Measurements from ENCODE around the gene GJA10.

Gene GJA10

GRCh38 chr6:89930789-89931188, 36.5 kb downstream of the GJA10 start:
- H3K27me3 Mint-ChIP-seq, result no peaks in the 10 kb centered on the region
- H3K36me3 Mint-ChIP-seq, result peaks cover 26% of the 10 kb centered on the region
- peak overlapping the region; percentile 73 for H3K27ac Mint-ChIP-seq
- H3K4me3 Mint-ChIP-seq, result no peak overlapping the region
- peaks cover 59% of the 10 kb centered on the region for H3K4me1 Mint-ChIP-seq (ENCODE audit: low read depth)
- H3K9me3 Mint-ChIP-seq (ENCODE audit: low read depth), result no peaks in the 10 kb centered on the region

- H3K4me1 Mint-ChIP-seq (ENCODE audit: low read depth), result peaks cover 44% of the 10 kb centered on the region
- H3K36me3 Mint-ChIP-seq, result peaks cover 28% of the 10 kb centered on the region
- peak overlapping the region; percentile 66 for H3K27ac Mint-ChIP-seq
- no peaks in the 10 kb centered on the region for H3K9me3 Mint-ChIP-seq (ENCODE audit: low read depth)
- no peaks in the 10 kb centered on the region for H3K27me3 Mint-ChIP-seq
- no peak overlapping the region for H3K4me3 Mint-ChIP-seq
Observed at GRCh38 chr6:89932245-89932802, 38.1 kb downstream of the GJA10 start.

- no peaks in the 10 kb centered on the region for H3K27me3 Mint-ChIP-seq
- H3K36me3 Mint-ChIP-seq, result peaks cover 19% of the 10 kb centered on the region
- H3K4me3 Mint-ChIP-seq, result no peak overlapping the region
- H3K9me3 Mint-ChIP-seq (ENCODE audit: low read depth), result no peaks in the 10 kb centered on the region
- peak overlapping the region; percentile 58 for H3K27ac Mint-ChIP-seq
- H3K4me1 Mint-ChIP-seq (ENCODE audit: low read depth), result peaks cover 27% of the 10 kb centered on the region
Observed at GRCh38 chr6:89934685-89935366, 40.6 kb downstream of the GJA10 start.

- H3K4me1 Mint-ChIP-seq (ENCODE audit: low read depth), result peaks cover 28% of the 10 kb centered on the region
- H3K9me3 Mint-ChIP-seq (ENCODE audit: low read depth), result no peaks in the 10 kb centered on the region
- H3K27ac Mint-ChIP-seq, result peak overlapping the region; percentile 73
- H3K36me3 Mint-ChIP-seq, result peaks cover 19% of the 10 kb centered on the region
- H3K27me3 Mint-ChIP-seq, result no peaks in the 10 kb centered on the region
- no peak overlapping the region for H3K4me3 Mint-ChIP-seq
Observed at GRCh38 chr6:89936177-89936576, 41.9 kb downstream of the GJA10 start.

GRCh38 chr6:89938014-89938413, 43.7 kb downstream of the GJA10 start:
- no peaks in the 10 kb centered on the region for H3K9me3 Mint-ChIP-seq (ENCODE audit: low read depth)
- peaks cover 19% of the 10 kb centered on the region for H3K36me3 Mint-ChIP-seq
- H3K27me3 Mint-ChIP-seq, result no peaks in the 10 kb centered on the region
- H3K27ac Mint-ChIP-seq, result peak overlapping the region; percentile 84
- peaks cover 36% of the 10 kb centered on the region for H3K4me1 Mint-ChIP-seq (ENCODE audit: low read depth)
- no peak overlapping the region for H3K4me3 Mint-ChIP-seq

GRCh38 chr6:89939144-89939543, 44.9 kb downstream of the GJA10 start:
- H3K4me1 Mint-ChIP-seq (ENCODE audit: low read depth), result peaks cover 40% of the 10 kb centered on the region
- H3K36me3 Mint-ChIP-seq, result peaks cover 15% of the 10 kb centered on the region
- H3K27ac Mint-ChIP-seq, result peak overlapping the region; percentile 84
- no peak overlapping the region for H3K4me3 Mint-ChIP-seq
- H3K27me3 Mint-ChIP-seq, result no peaks in the 10 kb centered on the region
- H3K9me3 Mint-ChIP-seq (ENCODE audit: low read depth), result no peaks in the 10 kb centered on the region

GRCh38 chr6:89940225-89941027, 46.2 kb downstream of the GJA10 start:
- Mint-ChIP-seq H3K27ac (peak overlapping the region; percentile 86), H3K9me3 (ENCODE audit: low read depth) (no peaks in the 10 kb centered on the region), H3K4me1 (ENCODE audit: low read depth) (peaks cover 52% of the 10 kb centered on the region), H3K4me3 (peak overlapping the region; percentile 12), H3K36me3 (peaks cover 20% of the 10 kb centered on the region), H3K27me3 (no peaks in the 10 kb centered on the region)

- H3K36me3 Mint-ChIP-seq, result peaks cover 18% of the 10 kb centered on the region
- H3K4me3 Mint-ChIP-seq, result no peak overlapping the region
- peaks cover 60% of the 10 kb centered on the region for H3K4me1 Mint-ChIP-seq (ENCODE audit: low read depth)
- H3K9me3 Mint-ChIP-seq (ENCODE audit: low read depth), result no peaks in the 10 kb centered on the region
- peak overlapping the region; percentile 86 for H3K27ac Mint-ChIP-seq
- H3K27me3 Mint-ChIP-seq, result no peaks in the 10 kb centered on the region
Observed at GRCh38 chr6:89941031-89941762, 46.9 kb downstream of the GJA10 start.

GRCh38 chr6:89941763-89942497, 47.7 kb downstream of the GJA10 start:
- H3K27me3 Mint-ChIP-seq, result no peaks in the 10 kb centered on the region
- peaks cover 14% of the 10 kb centered on the region for H3K36me3 Mint-ChIP-seq
- peak overlapping the region; percentile 86 for H3K27ac Mint-ChIP-seq
- no peak overlapping the region for H3K4me3 Mint-ChIP-seq
- H3K4me1 Mint-ChIP-seq (ENCODE audit: low read depth), result peaks cover 67% of the 10 kb centered on the region
- no peaks in the 10 kb centered on the region for H3K9me3 Mint-ChIP-seq (ENCODE audit: low read depth)

GRCh38 chr6:89942601-89943000, 48.3 kb downstream of the GJA10 start:
- no peaks in the 10 kb centered on the region for H3K9me3 Mint-ChIP-seq (ENCODE audit: low read depth)
- H3K36me3 Mint-ChIP-seq, result peaks cover 14% of the 10 kb centered on the region
- no peak overlapping the region for H3K4me3 Mint-ChIP-seq
- H3K27ac Mint-ChIP-seq, result peak overlapping the region; percentile 86
- peaks cover 72% of the 10 kb centered on the region for H3K4me1 Mint-ChIP-seq (ENCODE audit: low read depth)
- H3K27me3 Mint-ChIP-seq, result no peaks in the 10 kb centered on the region

GRCh38 chr6:89944181-89944755, 50.0 kb downstream of the GJA10 start:
- Mint-ChIP-seq H3K4me1 (ENCODE audit: low read depth) (peaks cover 66% of the 10 kb centered on the region), H3K27me3 (no peaks in the 10 kb centered on the region), H3K9me3 (ENCODE audit: low read depth) (no peaks in the 10 kb centered on the region), H3K4me3 (peak overlapping the region; percentile 53), H3K27ac (peak overlapping the region; percentile 95), H3K36me3 (peaks cover 10% of the 10 kb centered on the region)

GRCh38 chr6:89944826-89945407, 50.6 kb downstream of the GJA10 start:
- peaks cover 71% of the 10 kb centered on the region for H3K4me1 Mint-ChIP-seq (ENCODE audit: low read depth)
- H3K36me3 Mint-ChIP-seq, result peaks cover 14% of the 10 kb centered on the region
- H3K27ac Mint-ChIP-seq, result peak overlapping the region; percentile 95
- H3K9me3 Mint-ChIP-seq (ENCODE audit: low read depth), result no peaks in the 10 kb centered on the region
- no peaks in the 10 kb centered on the region for H3K27me3 Mint-ChIP-seq
- peak overlapping the region; percentile 53 for H3K4me3 Mint-ChIP-seq

Data from activated naive CD8-positive, alpha-beta T cell (primary cell).